ENCODE measurements around the gene PITX1.

Gene PITX1

DNA sequence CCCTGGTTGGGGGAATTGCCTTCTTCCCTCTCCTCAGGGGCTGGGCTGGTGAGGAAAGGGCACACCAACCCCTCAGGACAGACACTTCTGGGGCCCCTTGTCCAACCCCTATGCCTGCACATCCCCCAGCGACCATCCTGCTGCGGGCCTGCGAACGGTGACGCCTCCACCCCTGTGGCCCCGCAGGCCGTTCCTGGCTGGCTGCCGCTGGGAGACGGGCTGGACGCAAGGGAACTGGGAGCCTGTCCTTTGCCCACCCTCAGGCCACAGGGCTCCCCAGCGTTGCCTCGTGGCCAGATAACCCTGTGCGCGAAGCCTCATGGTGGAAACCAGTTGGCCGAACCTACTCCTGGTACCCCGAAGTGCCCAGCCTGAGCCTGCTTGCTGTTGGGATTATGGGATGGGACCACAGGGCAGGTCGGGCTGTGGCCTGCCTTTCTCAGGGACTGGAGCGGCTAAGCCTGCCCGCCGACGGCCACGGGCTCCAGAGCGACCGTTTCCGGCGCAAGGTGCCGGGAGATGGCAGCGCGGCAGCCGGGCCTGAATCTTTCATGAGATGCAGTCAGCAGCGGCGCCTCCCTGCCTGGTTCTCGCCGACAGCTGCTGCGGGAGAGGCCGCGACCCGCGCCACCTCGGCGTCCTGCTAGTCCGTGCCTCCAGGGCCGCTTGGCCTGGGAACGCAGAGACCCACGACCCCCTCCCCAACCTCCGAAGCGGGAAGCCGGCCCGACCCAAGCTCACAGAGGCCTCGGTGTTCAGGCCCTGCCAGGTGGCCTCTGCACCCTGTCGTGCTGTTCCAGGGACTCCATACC, 6.5 kb upstream of the PITX1 start:
- DNase-seq, result no peak

DNA sequence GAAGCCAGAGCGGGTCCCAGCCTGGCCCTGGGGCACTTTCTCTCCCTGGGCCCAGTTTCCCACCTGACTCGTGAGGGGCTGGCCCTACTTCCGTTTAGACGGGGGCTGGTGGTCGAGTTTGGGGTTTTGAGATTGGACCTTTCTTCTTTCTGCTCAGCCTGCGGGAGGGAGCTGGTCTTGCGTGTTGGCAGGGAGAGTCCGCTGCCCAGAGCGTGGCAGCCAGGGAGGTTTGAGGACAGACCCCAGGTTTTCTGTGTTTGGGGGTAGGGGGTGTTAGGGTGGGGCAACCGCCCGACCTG, 6.0 kb upstream of the PITX1 start:
- no peak for DNase-seq

DNA sequence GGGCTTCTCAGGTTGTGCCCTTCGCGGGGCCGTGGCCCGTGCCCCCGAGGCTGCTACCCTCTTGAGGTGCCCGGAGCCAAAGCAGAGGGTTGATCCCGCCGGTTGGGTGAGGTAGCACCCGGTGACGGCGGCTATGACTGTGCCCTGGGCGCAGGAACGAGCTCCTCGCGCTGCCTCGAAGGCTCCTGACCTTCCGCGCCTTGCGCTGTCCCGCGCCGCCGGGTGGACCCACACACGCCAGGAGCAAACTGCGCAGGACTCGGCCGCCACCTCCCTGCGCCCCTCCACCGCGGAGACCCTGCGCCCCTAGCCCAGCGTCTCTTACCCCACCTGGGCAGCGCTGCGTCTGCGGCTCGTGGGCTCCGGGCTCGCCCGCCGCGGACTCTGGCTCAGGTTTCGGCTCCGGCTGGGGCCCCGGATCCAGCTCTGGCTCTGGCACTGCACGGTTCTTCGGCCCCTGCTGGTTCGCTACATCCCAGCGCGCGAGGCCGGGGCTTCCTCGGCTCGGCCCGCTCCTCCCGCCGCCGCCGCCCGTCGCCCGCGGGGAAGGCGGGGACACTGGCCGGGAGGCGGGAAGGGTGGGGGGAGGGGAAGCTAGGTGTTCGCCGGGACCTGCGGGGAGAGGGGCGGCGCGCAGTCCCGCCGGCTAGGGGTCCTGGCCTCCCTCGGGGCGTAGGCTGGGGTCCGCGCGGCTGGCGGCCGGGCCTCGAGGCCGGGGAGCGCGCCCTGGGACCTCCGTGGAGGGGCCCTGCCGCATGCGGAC, 5.4 kb upstream of the PITX1 start:
- DNase-seq, result peak in 1 of 2 experiments; percentile 9

DNA sequence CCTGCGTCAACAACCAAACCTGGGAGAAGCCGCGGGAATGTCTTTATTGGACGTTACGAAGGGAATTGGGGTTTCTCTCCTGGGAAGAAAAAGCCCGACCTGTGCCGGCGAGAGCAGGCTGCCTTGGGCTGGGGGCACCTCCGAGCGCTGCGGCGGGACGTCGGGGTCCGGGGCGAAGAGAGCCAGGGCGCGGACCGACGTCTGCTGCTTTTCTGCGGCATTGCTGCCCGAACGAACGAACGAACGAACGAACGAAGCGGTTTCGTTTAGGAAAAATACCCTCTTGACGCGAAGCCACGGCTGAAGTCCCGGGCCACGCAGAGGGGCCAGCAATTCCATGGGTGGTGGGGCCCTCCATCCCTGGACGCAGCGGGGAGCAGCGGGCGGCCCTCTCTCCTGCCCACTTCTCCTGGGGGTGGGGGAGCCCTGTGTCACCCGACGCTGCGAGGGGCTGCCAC, 4.8 kb upstream of the PITX1 start:
- DNase-seq, result no peak

DNA sequence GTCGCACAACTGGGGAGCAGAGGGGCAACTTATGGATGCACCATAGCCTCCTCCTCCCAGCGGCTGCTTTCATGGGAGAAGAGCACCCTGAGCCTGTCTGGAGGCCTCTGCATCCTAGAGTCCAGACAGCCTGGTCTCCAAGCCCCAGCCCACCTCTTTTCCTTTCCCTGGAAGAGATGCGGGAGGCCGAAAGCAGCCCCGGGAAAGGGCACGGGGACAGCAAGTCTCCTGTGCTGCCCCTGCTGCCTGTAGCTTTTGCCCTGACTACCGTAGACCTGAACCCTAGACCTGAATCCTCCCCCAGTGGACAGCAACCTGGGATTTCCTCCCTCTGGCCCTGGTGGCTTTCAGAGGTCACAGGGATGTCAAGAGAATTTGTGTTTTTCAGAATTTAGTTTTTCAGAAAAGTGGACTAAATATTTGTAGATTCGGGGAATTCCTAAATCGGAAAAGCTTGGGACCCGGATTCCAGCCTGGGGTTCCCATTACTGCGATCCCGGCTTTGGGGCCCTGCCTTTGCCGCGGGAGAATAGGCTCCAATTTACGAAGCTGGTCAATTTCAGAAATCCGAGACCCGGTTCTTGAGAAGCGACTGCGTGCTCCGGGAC, 4.3 kb upstream of the PITX1 start:
- no peak for DNase-seq

DNA sequence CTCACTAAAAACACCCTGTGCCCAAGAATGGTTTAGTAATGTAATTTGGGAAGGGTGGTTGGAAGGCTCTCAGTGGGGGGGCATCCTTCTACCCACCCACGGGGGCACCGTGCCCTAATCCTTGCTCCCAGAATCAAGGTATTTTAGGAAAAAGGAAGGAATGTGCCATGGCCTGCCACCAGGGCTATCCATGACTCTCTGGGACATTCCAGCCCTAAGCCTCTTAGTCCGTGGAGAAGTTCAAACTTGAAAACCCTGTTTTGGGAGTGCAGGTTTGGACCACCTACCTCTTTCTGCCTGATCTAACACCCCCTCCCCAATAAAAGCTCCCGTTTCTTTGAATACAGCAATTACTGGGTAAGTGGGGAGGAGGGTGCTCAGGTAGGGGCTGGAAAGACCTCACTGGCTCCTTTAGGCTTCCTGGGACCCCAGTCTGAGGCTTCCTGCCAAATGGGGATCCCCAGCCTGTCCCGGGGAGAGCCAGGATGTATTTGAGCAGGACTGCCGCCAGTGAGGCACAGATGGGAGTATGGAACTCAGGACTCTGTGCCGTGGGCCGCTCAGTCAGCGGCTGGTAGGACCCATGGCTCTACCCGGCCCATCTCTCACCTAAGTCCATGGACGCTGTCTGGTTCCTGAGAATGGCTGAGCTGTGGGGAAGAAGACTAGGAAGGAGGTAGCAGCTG, 3.6 kb upstream of the PITX1 start:
- no peak for DNase-seq

DNA sequence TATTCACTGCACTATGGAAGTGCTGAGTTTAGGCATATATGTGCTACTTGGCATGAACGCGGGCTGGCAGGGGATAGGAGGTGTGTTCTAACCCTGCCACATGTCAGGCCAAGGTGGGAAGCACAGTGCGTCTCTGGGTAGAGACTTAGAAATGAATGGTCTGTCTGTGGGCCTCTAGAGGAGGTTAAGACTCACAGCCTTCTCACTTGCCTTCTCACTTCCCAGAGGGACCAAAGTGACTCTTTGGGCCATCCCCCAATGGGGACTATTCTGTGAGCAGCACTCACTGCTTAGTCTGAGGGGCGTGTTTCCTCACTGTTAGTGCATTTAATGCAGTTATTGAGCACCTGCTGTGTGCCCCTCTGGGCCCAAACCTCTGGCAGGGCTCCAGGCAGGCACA, 2.4 kb upstream of the PITX1 start:
- DNase-seq, result no peak

DNA sequence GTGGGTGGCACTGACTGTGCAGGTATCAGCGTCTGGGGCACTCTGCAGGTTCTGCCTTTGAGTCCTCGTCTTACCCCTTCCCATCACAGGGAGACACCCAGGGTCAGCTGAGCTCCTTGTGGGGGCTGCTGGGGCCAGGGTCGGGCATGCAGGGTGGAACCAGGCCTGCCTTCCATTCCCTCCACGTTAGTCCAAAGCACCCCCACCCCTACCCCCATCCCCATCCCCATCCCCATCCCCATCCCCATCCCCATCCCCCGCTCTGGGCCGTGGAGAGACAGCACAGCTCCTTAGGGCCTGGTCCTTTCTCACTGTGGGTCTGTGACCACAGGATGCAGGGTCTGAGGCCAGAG, 1.6 kb upstream of the PITX1 start:
- no peak for DNase-seq

DNA sequence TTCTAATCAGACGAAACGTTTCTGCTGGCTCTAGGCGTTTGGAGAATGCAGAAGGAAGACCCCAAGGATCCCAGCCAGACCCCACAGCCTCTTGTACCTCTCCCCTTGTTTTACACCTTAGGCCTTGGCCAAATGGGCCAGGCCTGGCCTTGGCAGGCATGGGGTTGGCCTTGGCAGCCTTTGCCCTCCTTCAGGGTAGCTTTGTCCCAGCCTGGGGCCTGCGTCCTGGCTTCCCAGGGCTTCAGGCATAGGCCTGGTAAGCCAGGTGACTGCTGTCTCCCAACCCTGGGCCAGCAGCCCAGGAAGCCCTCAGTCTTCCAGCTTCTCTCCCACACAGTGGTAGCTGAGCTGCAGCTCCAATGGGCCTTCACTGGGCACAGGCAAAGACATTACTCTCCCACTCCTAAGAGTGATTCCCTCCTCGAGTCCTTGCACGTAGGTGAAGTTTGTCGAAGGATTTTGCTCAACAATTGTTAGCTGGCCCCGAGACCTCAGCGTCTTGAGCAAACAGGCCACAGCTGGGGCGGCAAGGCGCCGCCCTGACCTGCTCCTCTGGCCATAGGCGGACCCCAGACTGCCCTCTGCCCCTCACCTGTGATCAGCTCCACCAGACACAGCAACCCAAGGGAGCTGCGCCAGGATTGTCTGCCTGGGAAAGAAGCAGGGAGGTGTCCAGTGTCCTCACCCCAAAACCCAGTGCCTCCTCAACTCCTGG, 1.1 kb upstream of the PITX1 start:
- DNase-seq, result peak in 1 of 2 experiments; percentile 16

DNA sequence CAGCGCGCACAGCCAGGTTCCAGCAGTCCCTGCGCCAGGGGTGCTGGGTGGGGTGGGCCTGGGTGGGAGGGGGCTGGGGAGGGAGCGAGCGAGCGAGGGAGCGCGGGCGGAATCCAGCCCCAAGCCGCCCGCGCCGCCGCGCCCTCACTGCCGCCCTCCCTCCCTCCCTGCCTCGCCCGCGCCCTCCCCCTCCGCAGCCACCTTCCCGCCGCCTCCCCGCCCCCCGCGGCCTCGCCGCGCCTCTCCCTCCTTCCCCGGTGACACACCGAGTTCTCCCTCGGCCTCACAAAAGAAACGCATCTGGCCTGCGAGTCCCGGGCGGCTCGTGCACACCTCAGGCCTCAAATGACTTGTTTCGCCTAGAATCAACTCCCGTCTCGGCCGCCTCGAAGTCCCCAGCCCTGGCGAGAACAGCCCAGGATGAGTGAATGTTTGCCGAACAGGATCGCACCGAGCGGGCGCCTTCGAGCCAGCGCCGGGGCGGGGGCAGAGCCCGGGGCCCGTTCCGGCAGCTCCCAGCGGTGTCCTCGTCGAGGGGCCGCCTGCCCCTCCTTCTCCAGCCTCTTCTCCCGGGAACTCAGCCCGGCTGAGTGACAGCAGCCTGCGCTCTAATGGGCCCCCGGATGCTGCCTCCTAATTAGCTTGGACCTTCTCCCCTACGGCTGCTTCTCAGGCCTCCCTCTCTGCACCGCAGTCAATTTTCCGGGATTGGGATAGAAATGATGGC, 371 bp upstream of the PITX1 start:
- DNase-seq, result peak; percentile 33 to 69

DNA sequence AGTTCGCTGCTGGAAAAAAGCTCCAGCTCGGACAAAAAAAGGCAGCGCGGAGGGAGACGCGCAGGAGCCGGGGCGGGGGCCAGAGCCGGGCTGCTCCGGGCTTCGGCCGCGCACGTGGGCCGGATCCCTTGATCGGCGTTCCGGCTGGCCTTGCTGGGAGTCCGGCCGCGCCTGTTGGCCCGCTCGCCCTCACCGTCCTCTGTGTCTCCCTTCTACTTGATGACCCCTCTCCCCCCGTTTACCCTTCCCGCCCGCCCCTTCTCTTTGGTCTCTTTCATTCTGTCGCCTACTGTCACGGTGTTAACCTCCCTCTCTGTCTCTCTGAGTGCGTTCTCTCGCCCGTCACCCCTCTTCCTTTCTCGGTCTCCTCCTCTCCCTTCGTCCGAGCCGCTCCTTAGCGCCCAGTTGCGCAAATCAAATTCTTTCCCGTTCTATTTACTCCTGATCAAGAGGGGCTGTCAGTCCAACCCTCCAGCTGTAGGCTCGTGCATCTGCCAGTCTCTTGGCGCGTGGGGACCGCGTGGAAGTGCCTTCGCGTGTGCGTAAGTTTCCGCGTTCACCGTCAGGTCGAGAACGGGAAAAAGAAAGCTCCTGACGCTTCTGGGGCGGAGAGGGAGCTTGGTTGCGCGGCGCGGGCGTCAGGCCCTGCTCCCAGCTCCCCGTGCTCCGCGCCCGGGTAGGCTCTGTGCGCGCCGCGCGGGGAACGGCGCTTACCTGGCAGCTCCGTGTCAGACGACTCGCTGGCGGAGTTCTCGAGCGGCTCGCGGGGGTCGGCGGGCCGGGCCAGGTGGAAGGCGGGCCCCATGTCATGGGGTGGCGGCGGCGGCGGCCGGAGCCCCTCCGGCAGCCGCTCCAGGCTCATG, 798 bp downstream of the PITX1 start:
- peak in 1 of 2 experiments; percentile 38 for DNase-seq

DNA sequence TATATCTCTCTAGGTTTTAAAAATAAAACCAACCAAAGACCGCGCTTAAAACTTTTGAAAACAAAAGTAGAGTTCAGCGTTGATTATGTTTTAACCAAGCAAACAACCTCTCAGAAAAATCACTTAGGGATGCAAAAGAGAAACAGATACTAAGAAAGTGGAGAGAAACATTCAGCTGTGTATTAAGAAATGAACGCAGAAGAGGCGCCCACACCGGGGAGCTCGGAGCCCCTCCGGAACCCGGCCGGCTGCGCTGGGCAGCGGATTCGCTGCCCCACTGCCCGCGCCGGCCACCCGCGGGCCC, 1.4 kb downstream of the PITX1 start:
- no peak for DNase-seq

DNA sequence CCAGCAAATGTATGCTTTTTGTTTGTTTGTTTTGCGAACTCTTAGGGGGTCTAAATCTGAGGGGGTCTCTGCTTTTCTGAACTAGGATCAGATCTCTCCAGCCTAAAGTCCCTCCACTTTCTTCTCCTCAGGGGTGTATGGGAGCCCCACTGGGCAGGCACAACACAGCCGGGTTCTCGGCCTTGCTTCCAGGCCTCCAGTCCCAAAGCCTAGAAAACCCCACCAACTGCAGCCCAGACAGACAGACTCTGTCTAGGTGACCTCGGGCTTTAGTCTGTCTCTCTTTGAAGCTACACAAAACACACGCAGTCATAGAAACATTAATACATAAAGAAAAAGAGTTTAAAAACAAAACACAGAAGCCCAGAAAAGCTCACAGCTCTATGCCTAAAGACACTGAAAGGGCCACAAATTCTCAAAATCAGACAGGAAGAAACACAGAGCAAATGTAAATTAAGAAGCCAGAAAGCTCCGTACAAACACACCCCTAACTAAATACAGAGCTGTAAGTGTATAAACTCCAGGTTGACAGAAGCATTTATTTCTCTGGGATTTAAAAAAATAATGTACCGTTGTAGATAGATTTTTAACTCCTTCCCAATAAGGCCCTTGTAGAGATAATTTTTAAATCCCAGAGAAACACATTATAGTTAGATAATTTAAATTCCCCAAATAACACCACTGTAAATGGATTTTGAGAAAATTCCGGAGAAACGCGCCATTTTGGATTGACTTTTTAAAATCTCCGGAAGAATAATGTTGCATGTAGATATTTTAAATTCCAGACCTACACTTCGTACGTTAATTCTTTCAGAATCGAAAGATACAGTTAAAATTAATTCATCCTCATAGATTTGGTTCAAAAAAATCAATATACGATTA, 2.0 kb downstream of the PITX1 start:
- no peak for DNase-seq

DNA sequence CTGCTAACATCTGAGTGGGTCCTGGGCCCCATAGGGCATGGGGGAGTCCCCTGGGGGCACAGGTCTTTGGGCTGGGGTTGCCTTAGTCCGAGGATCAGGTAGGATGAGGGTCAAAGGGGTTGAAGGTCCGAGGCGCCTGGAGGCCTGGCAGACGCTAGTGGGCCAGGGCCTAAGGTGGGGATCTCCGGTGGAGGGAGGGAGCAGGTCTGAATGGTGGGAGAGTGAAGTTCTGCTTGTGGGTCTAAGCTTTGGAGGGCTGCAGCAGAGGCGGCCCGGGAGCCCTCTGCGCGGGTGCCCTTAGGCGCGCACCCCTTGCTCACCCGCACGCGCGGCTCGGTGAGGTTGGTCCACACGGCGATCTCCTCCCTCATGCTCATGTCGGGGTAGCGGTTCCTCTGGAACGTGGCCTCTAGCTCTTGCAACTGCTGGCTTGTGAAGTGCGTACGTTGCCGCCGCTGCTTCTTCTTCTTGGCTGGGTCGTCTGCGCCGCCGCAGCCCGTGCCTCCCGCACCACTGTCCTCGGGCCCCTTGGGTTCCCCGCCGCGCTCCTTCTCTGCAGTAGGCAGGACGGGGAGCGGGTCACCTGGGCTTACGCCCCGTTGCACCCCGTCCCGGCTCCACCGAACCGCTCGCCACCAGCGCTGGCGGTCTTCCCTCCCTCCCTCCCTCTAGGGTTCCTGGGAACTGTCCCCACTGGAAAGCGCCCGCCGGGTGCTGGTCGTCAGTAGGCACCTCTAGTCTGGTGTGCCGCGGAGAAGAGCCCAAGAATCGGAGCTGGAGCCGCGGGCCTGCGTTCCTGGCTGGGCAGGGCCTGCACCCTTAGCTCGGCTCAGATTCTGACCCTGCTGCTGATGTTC, 2.8 kb downstream of the PITX1 start:
- DNase-seq, result no peak

DNA sequence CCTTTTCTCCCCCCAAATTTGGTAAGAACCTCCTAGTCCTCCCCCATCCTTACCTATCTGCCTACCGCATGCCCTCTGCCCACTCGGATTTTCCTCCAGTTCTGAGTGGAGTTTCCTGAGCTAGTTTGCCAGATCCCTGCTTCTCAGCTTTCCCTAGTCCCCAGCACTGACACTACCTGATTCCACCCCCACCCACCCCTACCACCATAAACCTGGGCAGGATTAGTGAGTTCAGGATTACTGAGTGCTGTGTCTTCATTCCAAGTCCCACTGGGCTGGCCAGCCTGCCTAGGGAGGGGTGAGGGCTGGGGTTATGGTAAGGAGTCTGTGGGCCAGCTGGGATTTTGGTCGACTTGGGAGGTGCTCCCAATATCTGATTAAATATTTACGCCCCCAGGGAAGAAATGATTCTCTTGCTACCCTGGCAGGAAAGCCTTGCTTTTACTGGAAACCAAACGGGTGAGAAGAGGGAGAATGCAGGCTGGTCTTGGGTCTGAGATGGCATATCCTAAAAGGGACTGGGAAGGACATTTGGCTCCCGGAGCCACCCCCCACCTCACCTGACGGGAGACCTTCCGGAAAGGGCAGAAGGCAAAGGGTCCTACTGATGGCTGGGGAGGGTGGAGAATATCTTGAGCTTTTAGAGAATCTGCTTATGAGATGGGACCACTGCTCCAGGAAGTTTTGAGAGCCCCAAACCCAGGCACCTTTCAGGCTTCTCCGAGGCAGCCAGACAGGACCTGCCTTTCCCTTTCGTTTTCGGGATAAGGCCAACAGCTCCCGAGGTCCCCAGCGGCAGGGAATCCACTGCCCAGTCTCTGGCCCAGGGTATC, 3.7 kb downstream of the PITX1 start:
- DNase-seq, result no peak

DNA sequence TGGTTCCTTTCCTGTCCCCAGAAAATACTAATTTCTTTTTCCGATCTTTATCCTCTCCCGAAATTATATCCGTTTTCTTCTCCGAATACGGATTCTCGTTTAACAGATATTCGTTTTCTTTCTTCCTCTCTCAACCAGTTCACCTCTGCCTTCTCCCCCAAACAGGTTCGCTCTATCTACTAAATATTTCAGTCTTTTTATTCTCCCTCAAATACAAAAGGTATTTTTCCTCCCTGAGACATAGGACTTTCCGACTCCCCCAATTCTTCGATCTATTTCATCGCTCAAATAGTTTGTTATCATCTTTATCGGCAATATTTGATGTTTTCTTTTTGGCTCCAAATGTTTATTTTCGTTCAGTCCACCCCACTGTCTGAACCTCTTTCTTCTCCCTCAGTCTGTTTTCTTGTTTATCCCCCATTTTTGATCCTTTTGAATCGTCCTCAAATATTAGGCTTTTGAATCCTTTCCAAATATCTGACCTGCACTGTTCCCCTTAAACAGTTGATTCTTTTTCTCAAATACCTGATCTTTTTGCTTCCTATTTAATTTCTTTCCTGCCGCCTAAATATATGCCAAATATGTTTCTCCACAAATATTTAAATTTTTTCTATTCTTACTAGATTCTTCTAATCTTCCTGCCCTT, 4.4 kb downstream of the PITX1 start:
- no peak for DNase-seq

DNA sequence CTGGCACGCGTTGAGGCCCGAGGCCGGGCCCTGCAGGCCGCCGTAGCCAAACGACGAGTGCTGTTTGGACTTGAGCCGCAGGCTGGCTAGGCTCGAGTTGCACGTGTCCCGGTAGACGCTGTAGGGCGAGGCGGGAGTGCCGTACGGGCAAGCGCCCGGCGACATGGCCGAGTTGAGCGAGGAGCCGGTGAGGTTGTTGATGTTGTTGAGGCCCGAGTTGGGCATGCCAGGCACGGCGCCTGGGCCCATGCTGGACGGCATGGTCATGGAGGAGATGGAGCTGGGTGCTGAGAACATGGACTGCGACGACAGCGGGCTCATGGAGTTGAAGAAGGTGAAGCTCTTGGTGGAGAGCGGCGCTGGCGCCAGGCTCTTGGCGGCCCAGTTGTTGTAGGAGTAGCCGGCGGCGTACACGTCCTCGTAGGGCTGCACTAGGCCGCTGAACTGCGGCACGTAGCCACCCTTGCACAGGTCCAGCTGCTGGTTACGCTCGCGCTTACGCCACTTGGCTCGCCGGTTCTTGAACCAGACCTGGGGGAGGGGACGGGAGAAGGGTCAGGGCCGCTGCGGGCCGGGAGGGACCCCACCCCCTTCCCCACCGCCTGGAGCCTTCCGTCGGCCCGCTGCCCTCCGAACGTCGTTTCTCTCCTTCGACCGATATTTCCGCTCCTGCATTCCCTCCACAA, 5.1 kb downstream of the PITX1 start:
- no peak for DNase-seq
